ENCODE measurements around the gene AHCYL1.

Gene AHCYL1

GRCh38 chr1:109976762-109977161 is 7.8 kb upstream of the AHCYL1 start:
- DNase-seq, result no peak

DNA sequence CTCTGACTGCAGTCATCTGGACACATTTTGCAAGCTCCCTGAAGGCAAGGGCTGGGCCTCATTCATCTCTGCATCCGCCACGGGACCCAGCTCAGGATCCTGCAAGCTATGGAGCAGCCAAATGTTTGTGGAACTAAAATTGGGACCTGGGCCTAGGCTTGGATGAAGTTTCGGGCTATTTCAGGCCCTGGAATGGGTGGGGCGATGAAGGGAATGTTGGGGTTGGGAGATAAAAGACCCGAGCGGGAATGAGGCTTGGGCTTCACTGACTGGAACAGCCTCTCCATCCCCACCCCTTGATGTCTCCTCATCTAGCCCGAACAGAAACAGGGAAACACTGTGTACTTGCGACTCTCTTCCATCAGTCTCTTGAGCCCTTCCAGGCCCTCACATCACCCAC is 7.3 kb upstream of the AHCYL1 start:
- no peak for DNase-seq

- no peak for DNase-seq
These were observed 6.7 kb upstream of the AHCYL1 start for GRCh38 chr1:109977657-109978378.

DNA sequence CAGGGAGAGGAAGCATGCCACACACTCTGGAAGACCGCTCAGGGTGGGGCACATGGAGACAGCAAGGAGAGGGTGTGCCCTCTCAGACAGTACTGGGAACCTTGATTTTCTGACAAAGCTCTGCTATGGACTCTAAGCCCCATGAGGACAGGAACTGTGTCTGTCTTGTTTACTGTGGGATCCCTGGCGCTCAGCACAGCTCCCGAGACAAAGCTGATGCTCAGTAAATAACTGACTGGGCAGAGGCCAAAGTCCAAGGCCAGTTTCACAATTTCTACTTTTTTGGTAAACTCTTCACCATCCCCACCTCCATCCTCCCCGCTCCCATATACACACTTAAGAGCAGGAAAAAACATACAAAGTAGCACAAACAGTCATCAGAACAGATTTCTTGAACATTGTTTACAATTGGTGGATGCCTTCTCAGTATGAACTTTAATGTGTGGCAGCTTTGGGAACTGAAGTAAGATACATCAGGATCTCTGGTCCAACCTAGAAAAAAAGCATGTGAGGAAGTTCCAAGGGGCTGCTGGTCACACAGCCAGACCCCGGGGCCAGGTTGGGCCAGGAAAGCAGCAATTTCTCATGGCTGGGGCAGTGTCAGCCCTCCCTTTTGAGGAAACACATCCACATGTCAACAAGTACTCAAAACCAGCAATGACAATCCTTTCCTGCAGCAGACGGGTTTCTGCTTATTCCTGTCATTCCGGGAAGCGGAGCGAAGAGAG is 5.6 kb upstream of the AHCYL1 start:
- no peak for DNase-seq

DNA sequence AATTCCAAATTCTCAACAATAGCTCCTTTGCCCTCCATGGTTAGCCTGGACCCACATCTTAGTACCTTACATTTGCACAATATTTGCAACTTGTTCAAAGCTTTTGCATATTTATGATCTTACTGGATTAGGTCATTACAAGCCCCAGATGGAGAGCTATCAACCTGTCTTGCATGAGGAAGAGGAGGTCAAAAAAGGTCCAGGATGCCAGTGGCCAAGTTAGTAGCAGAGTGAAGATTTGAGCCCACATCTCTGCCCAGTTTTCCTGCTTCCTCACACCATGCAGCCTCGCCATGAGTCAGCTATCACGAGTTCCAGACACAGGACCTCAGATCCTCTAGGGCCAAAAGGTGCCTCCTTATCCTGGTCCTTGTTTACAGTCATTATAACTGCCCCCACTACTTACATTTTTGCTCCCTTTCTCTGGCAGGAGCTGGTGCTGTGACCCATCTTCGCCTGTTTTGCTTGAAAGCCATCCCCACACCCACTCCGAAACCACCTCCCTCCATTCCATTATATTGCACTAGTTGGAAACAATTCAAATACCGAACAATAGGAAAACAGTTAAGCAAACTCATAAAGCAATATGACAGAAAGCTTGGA is 5.0 kb upstream of the AHCYL1 start:
- DNase-seq, result no peak

- DNase-seq, result peak in 1 of 56 donors; percentile 21
These were observed 4.1 kb upstream of the AHCYL1 start for GRCh38 chr1:109980324-109981003.

DNA sequence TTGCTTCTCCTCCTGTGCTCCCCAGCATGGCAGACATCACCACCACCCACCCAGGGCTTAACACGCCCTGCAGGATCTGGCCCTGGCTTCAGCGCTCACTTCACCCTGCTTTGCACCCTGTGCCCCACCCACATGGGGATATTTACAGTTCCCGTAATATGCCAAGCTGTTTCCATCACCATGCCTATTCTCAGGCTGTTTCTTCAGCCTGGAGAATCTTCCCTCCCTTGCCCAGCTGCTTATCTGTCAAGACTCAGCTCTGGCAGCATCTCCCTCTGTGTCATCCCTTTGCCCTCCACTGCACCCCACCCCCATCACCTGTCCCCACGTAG is 3.6 kb upstream of the AHCYL1 start:
- no peak for DNase-seq

- DNase-seq, result no peak
These were observed 980 bp upstream of the AHCYL1 start for GRCh38 chr1:109983380-109984189.

DNA sequence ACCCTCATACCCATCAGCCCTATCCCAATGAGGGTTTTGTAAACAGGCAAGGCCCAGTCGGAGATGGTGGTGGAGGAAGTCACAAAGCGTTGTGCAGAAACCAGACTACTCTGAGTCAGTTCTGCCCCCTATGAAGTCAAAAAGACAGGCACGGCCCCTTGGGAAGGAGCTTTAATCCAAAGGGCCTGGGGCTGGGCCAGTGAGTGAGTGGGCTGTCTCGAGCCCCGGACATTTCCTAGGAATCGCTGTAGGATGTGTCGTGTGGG is 442 bp upstream of the AHCYL1 start:
- no peak for DNase-seq

DNA sequence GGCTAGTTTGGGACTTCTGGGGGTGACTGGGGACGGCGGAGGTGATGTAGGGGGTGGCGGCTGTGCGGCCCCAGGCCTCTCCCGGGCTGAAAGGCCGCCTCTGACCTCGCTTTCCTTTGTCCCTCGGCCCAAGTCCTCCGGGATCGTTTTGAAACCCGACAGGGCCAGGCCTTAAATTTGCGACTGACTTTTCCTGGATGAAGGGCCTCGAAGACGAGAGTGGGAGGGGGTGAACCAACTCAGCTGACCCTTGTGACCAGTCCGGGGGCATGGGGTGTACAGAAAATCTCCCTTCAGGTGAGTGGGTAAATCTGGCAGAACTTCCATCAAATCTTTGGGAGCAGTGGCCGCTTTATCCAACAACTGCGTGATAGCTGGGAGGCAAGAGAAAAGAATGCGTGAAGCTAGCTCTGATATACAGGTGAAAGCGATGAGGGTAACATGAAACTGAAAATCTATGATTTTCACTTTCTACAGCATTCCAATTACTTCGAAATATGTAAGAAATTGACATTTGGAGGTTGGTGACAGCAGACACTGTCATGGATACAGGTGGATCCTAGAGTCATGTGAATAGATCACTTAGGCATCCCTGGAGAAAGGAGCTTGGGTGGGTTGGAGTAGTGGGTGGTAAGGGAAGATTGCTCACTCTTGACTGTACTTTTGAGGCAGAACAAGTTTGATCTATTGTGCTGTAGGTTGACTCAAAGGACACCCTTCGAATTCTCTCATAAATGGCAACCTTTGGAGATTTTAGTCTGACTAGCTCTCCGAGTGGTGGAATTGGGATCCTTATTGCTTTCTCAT is 885 bp downstream of the AHCYL1 start:
- peak in 11 of 56 donors; percentile 21 to 66 (median 48) for DNase-seq

DNA sequence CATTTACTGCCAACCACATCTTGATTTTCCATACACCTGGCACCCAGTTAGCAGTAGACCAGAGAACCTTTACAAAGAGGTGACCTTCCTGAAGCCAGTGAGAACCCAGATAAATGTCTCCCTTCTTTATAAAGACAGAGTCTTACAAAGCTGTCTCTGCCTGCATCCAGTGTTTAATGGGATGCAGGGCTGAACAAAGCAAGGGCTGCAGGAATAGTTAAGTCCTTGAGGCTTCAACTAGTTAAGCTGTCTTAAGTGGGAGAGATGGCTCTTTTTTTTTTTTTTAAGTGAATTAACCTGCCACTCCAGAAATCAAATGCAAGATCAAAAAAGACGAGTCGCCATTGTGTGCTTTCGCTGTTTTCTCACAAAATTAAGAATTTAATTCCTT is 1.5 kb downstream of the AHCYL1 start:
- DNase-seq, result no peak

DNA sequence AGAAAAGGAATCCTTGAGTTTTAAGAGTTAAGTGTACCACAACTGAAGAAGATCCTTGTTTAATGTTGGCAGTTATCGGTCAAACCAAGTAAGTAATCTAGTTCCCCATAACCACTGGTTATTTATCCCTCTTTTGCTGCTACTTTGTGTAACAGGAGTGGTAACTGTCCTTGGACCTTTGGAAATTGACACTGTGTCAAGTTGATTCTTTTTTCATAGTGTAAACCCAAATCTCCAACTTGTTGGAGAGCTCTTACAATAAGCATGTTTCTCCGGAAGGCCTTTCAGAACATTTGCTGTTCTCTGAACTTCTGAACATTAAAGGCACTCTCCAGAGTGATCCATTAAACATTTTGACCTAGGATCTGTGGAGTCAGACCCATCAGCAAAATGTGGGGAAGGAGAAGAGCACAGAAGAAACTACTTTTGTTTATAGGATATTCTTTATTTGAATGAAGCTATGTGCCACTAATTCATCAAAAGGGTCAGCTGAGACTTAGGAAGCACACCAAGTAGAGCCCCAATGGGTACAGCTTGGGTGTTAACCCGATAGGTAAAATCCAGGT is 3.9 kb downstream of the AHCYL1 start:
- DNase-seq, result no peak

DNA sequence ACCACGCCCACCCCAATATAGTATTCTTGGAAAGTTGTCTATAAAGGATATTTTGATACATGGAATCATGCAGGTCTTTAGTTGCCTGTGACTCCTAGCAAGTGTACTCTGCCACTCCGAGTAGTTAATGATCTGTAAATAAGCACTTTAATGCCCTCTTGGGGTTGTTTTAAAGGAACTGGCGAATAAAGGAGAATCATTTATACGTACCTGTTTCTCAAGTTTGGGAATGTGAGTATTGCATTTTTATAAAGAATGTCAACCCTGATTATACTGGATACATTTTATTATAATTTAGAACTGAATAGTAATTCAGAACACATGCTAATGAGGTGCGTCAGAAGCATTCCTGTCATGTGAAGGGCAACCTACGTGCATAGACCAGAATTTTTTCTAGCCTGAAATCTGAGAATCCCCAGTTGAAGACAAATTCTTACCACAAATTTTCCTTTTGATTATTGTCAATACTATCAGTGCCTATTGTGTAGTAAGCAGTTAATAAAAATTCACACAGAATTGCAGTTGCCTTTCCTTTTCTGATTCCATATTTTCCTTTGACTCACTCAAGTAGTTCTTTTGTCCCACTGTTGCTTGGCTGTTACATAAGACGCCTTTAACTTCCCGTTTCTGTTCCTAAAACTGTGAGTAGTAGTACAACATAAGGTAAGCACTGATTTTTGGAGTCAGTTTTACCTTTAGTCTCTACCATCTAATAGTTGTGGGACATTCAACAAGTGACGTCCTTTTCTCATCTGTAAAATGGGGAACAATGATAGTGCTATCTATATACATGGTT is 5.1 kb downstream of the AHCYL1 start:
- DNase-seq, result no peak

- DNase-seq, result no peak
These were observed 5.7 kb downstream of the AHCYL1 start for GRCh38 chr1:109990302-109990653.

- DNase-seq, result no peak
These were observed 6.9 kb downstream of the AHCYL1 start for GRCh38 chr1:109991400-109991925.

DNA sequence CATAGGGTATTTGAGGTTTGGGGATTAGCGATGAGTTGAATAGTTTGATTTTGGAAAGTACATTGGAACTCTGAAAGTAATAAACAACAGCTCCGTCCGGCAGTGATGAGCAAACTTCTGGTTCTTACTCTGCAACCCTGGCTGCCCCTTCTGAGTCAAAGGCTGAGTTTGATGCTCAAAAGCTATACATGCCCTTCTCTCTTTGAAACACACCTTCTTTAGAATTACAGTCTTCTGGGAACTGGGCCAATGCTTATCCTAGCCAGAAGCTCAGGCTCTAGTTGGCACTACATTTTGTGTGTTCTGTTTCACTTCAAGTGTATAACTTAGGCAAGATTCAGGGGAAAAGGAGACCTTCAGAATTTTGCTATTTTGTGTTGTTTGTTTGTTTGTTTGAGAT is 9.3 kb downstream of the AHCYL1 start:
- no peak for DNase-seq

DNA sequence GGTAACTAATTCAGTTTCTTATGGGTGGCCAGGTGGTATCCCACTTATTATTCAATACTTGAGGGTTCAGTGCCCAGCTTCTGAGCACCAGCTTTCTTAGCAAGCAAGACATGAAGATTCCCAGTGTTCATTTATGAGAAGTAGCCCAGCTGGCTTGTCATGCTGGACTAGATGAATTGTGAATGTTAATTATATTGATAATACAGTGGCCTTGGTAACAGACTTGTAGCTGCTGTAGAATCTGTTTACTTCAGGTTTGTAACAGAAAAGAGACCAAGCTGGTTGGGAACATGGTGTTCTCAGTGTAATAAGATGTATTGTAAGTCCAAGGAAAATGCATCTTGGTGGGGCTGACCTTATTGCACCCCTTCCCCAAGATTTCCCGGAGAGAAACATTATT is 10.1 kb downstream of the AHCYL1 start:
- DNase-seq, result peak in 8 of 56 donors; percentile 13 to 67 (median 37)

DNA sequence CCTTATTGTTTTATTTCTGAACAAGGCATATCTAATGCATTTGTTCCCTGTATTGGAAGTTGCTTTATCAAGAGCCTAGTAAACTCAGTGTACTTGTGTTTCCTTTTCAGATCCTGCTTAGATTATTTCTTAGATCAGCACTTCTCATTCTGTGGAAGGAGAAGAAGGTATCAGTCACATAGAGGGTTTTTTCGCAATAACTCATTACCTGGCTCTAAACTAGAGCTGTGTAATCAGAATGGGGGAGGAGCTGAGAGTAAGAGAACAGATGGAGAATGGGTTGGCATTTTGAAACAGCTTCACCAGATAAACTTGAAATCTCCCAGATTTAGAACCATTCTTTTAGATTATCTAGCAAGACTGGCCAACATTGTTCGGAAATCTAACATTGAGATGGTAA is 11.0 kb downstream of the AHCYL1 start:
- no peak for DNase-seq

- no peak for DNase-seq
These were observed 11.9 kb downstream of the AHCYL1 start for GRCh38 chr1:109996476-109996875.
